Osteoblast (primary cell): ENCODE measurements around the gene ECD. TPM values are rescaled to one million over a fixed set of nuclear protein-coding genes. Genes with fewer than 3 reads are reported as not detected.

ENCODE experiments used
- DNase-seq: peaks from one replicate; pipeline ENCODE4 v3.0.0; 2011; ENCODE audit warnings: low spot score, mixed read lengths; ENCODE audit not compliant: insufficient read length; ENCODE audit errors: missing footprints
- H2AFZ ChIP-seq: 2 replicates; pipeline ENCODE4 v1.6.0; 2011; ENCODE audit warnings: mild to moderate bottlenecking, low read length
- H3K27ac ChIP-seq: 2 replicates; pipeline ENCODE4 v1.5.1; 2011; ENCODE audit warnings: mild to moderate bottlenecking, low read depth, low read length, moderate library complexity
- H3K27me3 ChIP-seq: 2 replicates; pipeline ENCODE4 v1.6.0; 2012; ENCODE audit warnings: mild to moderate bottlenecking, control low read depth, inconsistent platforms, low read length, moderate library complexity; ENCODE audit not compliant: insufficient read depth
- H3K36me3 ChIP-seq: 2 replicates; pipeline ENCODE4 v1.5.1; 2011; ENCODE audit warnings: mild to moderate bottlenecking, low read length, control low read depth, moderate library complexity; ENCODE audit not compliant: insufficient read depth
- H3K4me1 ChIP-seq: 2 replicates; pipeline ENCODE4 v1.5.1; 2011; ENCODE audit warnings: mild to moderate bottlenecking, low read length, control low read depth, moderate library complexity; ENCODE audit not compliant: insufficient read depth
- H3K4me2 ChIP-seq: 2 replicates; pipeline ENCODE4 v1.6.0; 2011; ENCODE audit warnings: mild to moderate bottlenecking, low read length; ENCODE audit not compliant: insufficient read depth
- H3K4me3 ChIP-seq: fragments of 200-600 bp; sonication (generic); 3 replicates; pipeline ENCODE4 v1.5.1; 2012; ENCODE audit warnings: mild to moderate bottlenecking, low read length, inconsistent platforms; ENCODE audit not compliant: insufficient read depth
- H3K79me2 ChIP-seq: 2 replicates; pipeline ENCODE4 v1.6.0; 2012; ENCODE audit warnings: mild to moderate bottlenecking, low read length, control low read depth, inconsistent platforms; ENCODE audit not compliant: insufficient read depth
- H3K9me3 ChIP-seq: 2 replicates; pipeline ENCODE4 v1.5.1; 2011; ENCODE audit warnings: low read depth, low read length, control low read depth
- H4K20me1 ChIP-seq: 2 replicates; pipeline ENCODE4 v1.6.0; 2012; ENCODE audit warnings: mild to moderate bottlenecking, low read length, control low read depth; ENCODE audit not compliant: insufficient read depth
- CTCF ChIP-seq: IDR thresholded peaks from 2 replicates; pipeline ENCODE4 v1.5.1; 2011; ENCODE audit warnings: mild to moderate bottlenecking, low read depth, low read length, moderate library complexity; ENCODE audit errors: extremely low read depth
- total RNA-seq: library from RNA; depleted of rRNA; stranded (reverse); fragments of >200 nt; gene quantifications from 2 replicates; pipeline ENCODE4 v1.2.3, GENCODE V29; 2012

ECD gene
- total RNA-seq, 1 donor: 35.5 TPM

DNA sequence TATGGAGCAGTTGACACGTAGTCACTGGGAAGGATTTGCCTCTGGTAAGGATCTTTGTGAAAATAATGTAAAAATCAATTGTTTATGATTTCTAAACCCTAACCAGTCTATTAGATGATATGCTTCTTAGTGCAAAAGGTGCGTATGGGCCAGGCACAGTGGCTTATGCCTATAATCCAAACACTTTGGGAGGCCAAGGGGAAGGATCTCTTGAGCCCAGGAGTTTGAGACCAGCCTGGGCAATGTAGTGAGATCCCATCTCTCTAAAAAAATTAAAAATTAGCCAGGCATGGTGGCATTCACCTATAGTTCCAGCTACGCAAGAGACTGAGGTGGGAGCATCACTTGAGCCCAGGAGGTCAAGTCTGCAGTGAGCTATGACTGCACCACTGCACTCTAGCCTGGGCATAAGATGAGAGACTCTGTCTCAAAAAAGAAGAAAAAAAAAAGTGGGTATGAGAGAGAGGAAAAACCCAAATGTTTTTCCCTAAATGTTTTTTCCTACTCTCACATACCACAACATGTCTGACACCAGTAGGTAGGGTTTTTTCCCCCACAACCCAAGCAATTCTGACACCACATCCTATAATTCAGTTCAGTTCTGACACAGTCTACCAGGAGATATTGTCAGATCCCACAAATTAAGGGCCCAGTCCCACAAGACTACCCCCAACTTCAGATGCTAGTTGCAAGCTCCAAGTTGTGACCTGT, 42.7 kb upstream of the ECD start:
- DNase-seq: no peak
- H3K27ac ChIP-seq: no peak overlapping the region
- no peaks in the 10 kb centered on the region for H3K79me2 ChIP-seq
- no peak overlapping the region for H2AFZ ChIP-seq
- no peak overlapping the region for H3K4me3 ChIP-seq
- no peak for TF ChIP-seq CTCF
- no peaks in the 10 kb centered on the region for H3K9me3 ChIP-seq
- H3K4me1 ChIP-seq: no peaks in the 10 kb centered on the region
- H3K36me3 ChIP-seq: peaks cover 4% of the 10 kb centered on the region
- H3K27me3 ChIP-seq: no peaks in the 10 kb centered on the region
- H3K4me2 ChIP-seq: no peak overlapping the region
- no peaks in the 10 kb centered on the region for H4K20me1 ChIP-seq

- no peaks in the 10 kb centered on the region for H3K4me1 ChIP-seq
- H3K79me2 ChIP-seq: no peaks in the 10 kb centered on the region
- H3K9me3 ChIP-seq: no peaks in the 10 kb centered on the region
- H3K4me2 ChIP-seq: no peak overlapping the region
- peak; percentile 37 for DNase-seq
- H3K4me3 ChIP-seq: no peak overlapping the region
- no peak overlapping the region for H2AFZ ChIP-seq
- no peaks in the 10 kb centered on the region for H4K20me1 ChIP-seq
- H3K36me3 ChIP-seq: peaks cover 4% of the 10 kb centered on the region
- no peak overlapping the region for H3K27ac ChIP-seq
- no peaks in the 10 kb centered on the region for H3K27me3 ChIP-seq
- no peak for TF ChIP-seq CTCF
Measured at GRCh38 chr10:73209705-73210104, 41.9 kb upstream of the ECD start.

DNA sequence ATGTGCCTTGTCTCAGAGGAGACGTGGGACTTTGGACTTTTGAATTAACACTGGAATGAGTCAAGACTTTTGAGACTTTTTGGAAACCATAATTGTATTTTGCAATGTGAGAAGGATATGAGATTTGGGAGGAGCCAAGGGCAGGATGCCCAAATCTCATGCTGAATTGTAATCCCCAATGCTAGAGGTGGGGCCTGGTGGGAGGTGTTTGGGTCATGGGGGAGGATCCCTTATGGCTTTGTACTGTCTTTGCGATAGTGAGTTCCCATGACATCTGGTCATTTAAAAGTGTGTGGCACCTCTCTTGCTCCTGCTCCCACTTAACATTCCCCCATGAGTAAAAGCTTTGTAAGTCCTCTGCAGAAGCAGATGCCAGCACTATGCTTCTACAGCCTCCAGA, 40.1 kb upstream of the ECD start:
- H3K27me3 ChIP-seq: no peaks in the 10 kb centered on the region
- peaks cover 4% of the 10 kb centered on the region for H3K36me3 ChIP-seq
- H3K27ac ChIP-seq: no peak overlapping the region
- H3K4me3 ChIP-seq: no peak overlapping the region
- H3K79me2 ChIP-seq: no peaks in the 10 kb centered on the region
- H2AFZ ChIP-seq: no peak overlapping the region
- no peaks in the 10 kb centered on the region for H3K4me1 ChIP-seq
- no peaks in the 10 kb centered on the region for H3K9me3 ChIP-seq
- no peak overlapping the region for H3K4me2 ChIP-seq
- TF ChIP-seq CTCF: no peak
- DNase-seq: no peak
- H4K20me1 ChIP-seq: no peaks in the 10 kb centered on the region

- H3K27ac ChIP-seq: no peak overlapping the region
- no peaks in the 10 kb centered on the region for H3K79me2 ChIP-seq
- TF ChIP-seq CTCF: no peak
- no peak for DNase-seq
- no peaks in the 10 kb centered on the region for H3K27me3 ChIP-seq
- H3K4me1 ChIP-seq: no peaks in the 10 kb centered on the region
- H2AFZ ChIP-seq: no peak overlapping the region
- H3K4me3 ChIP-seq: no peak overlapping the region
- H4K20me1 ChIP-seq: no peaks in the 10 kb centered on the region
- H3K36me3 ChIP-seq: peaks cover 4% of the 10 kb centered on the region
- no peak overlapping the region for H3K4me2 ChIP-seq
- no peaks in the 10 kb centered on the region for H3K9me3 ChIP-seq
Measured at GRCh38 chr10:73206385-73206784, 38.6 kb upstream of the ECD start.
